B cell (primary cell): ENCODE results near the gene ACO2. TPM values are rescaled to one million over a fixed set of nuclear protein-coding genes. Genes with fewer than 3 reads are reported as not detected.

Source experiments
- ATAC-seq: fragments of 200-7000 bp; cut with Tn5 transposase; one replicate; pipeline ENCODE4 v1.10.0; 2021; ENCODE audit warnings: low read depth, mild to moderate bottlenecking, moderate number of reproducible peaks, moderate library complexity
- CTCF ChIA-PET: fragments of 350-600 bp; sonication (Branson Sonifier 250); formaldehyde crosslinking; loops from one replicate; lab custom pipeline; 2021; ENCODE audit warnings: antibody characterized with exemption, inconsistent platforms; lab: Charles Lee
- POLR2A ChIA-PET: fragments of 350-600 bp; sonication (Branson Sonifier 250); formaldehyde crosslinking; loops from one replicate; lab custom pipeline; 2021; ENCODE audit warnings: antibody characterized with exemption; lab: Charles Lee
- DNase-seq: peaks from one replicate; pipeline ENCODE4 v3.0.0; 2013
- H2AFZ ChIP-seq: 2 replicates; pipeline ENCODE4 v1.6.1; 2012; ENCODE audit warnings: mild to moderate bottlenecking, low read depth, low read length; ENCODE audit not compliant: insufficient read depth, poor library complexity, severe bottlenecking
- H3K27ac ChIP-seq, 2 donors: 1 replicate in 1 of 2; 2 replicates in 1 of 2; pipeline ENCODE4 v1.5.1; 2012 to 2013; ENCODE audit warnings: low read length in 2 of 2, mild to moderate bottlenecking in 2 of 2, moderate library complexity in 1 of 2
- H3K27me3 ChIP-seq, 4 experiments: fragments of 200-600 bp in 1 of 4; sonication (generic) in 1 of 4; replicated peaks in 1 of 4; 1 replicate in 2 of 4; 2 replicates in 2 of 4; pipeline versions ENCODE4 v1.6.1 to v1.7.0; 2013 to 2016; ENCODE audit warnings: low read length in 3 of 4, mild to moderate bottlenecking in 2 of 4, mixed read lengths in 1 of 4, moderate library complexity in 1 of 4; ENCODE audit not compliant: insufficient read depth in 4 of 4, control insufficient read depth in 3 of 4; ENCODE audit errors: control extremely low read depth in 1 of 4
- H3K36me3 ChIP-seq, 2 experiments: replicated peaks in 1 of 2; 1 replicate in 1 of 2; 2 replicates in 1 of 2; pipeline versions ENCODE4 v1.6.1 to v1.7.1; 2013; ENCODE audit warnings: low read length in 1 of 2; ENCODE audit not compliant: insufficient read depth in 2 of 2, control insufficient read depth in 1 of 2; ENCODE audit errors: control extremely low read depth in 1 of 2, extremely low read depth in 1 of 2
- H3K4me1 ChIP-seq, 2 donors: fragments of 200-600 bp in 1 of 2; sonication (generic) in 1 of 2; 1 replicate in 1 of 2; 2 replicates in 1 of 2; pipeline versions ENCODE4 v1.5.1 to v1.6.1; 2013 to 2017; ENCODE audit warnings: low read length in 2 of 2; ENCODE audit not compliant: control insufficient read depth in 2 of 2, insufficient read depth in 2 of 2
- H3K4me2 ChIP-seq: replicated peaks from 2 replicates; pipeline ENCODE3; 2012; ENCODE audit warnings: mild to moderate bottlenecking, low read depth, low read length; ENCODE audit not compliant: poor library complexity, severe bottlenecking
- H3K4me3 ChIP-seq, 5 experiments: fragments of 200-600 bp in 1 of 5; sonication (generic) in 1 of 5; 1 replicate in 3 of 5; 2 replicates in 2 of 5; pipeline versions ENCODE4 v1.5.1 to v1.7.0; 2011 to 2016; ENCODE audit warnings: low read length in 4 of 5, mild to moderate bottlenecking in 4 of 5, low read depth in 2 of 5, control low read depth in 1 of 5, moderate library complexity in 1 of 5; ENCODE audit not compliant: insufficient read depth in 1 of 5; ENCODE audit errors: control extremely low read depth in 1 of 5, extremely low read depth in 1 of 5
- H3K79me2 ChIP-seq: fragments of 200-600 bp; sonication (generic); one replicate; pipeline ENCODE4 v1.6.0; 2016; ENCODE audit warnings: low read length; ENCODE audit not compliant: control insufficient read depth, insufficient read depth
- H3K9ac ChIP-seq: fragments of 200-600 bp; sonication (generic); 2 replicates; pipeline ENCODE4 v1.6.1; 2017; ENCODE audit warnings: mild to moderate bottlenecking, low read length, moderate library complexity
- H3K9me3 ChIP-seq, 3 donors: one replicate each; pipeline versions ENCODE4 v1.6.1 to v1.7.1; 2013; ENCODE audit warnings: low read length in 2 of 3; ENCODE audit not compliant: control insufficient read depth in 2 of 3, insufficient read depth in 1 of 3; ENCODE audit errors: control extremely low read depth in 1 of 3
- H4K20me1 ChIP-seq: 2 replicates; pipeline ENCODE4 v1.6.0; 2012; ENCODE audit warnings: mild to moderate bottlenecking, low read length; ENCODE audit not compliant: insufficient read depth, control insufficient read depth, poor library complexity, severe bottlenecking
- H3K27ac Mint-ChIP-seq: one replicate; pipeline ENCODE4 v1.8.0; 2021; ENCODE audit warnings: mixed read lengths
- H3K27me3 Mint-ChIP-seq: one replicate; pipeline ENCODE4 v1.8.0; 2021; ENCODE audit warnings: mixed read lengths
- H3K4me1 Mint-ChIP-seq: one replicate; pipeline ENCODE4 v1.8.0; 2021; ENCODE audit warnings: mixed read lengths
- H3K4me3 Mint-ChIP-seq: one replicate; pipeline ENCODE4 v1.8.0; 2021; ENCODE audit warnings: mixed read lengths
- H3K9me3 Mint-ChIP-seq: one replicate; pipeline ENCODE4 v1.8.0; 2022; ENCODE audit warnings: mixed read lengths; ENCODE audit not compliant: insufficient read depth
- EZH2 ChIP-seq: IDR thresholded peaks from 2 replicates; pipeline ENCODE4 v1.6.1; 2012; ENCODE audit warnings: borderline replicate concordance, low read depth, mild to moderate bottlenecking, moderate library complexity, low read length; ENCODE audit not compliant: insufficient read depth, poor library complexity, severe bottlenecking
- WGBS: methylation state at CpG from one replicate; pipeline ENCODE4 v1.1.5; 2013; ENCODE audit warnings: missing lambda C conversion rate; ENCODE audit not compliant: insufficient coverage; 5-methylcytosine and 5-hydroxymethylcytosine counted together
- intact Hi-C: fragments of 100-400 bp; cut with micrococcal nuclease; formaldehyde crosslinking; loops from one replicate; pipeline ENCODE4 v1.10.0; 2022
- polyA plus RNA-seq: library from polyadenylated mRNA; depleted of rRNA; stranded (reverse); fragments of >200 nt; gene quantifications from 2 replicates; pipeline ENCODE4 v1.2.3, GENCODE V29; 2012
- total RNA-seq, 2 donors: library from RNA; stranded (reverse); fragments of 120-200 nt in 1 of 2; gene quantifications; 1 replicate in 1 of 2; 2 replicates in 1 of 2; pipeline versions ENCODE4 v1.2.3 to v1.2.4, GENCODE V29; 2013 to 2022
- TF ChIP-seq, protein P1 (sequence below): fragments of 200-600 bp; IDR thresholded peaks from one replicate; pipeline ENCODE4 v1.8.0; 2022; ENCODE audit warnings: antibody characterized with exemption, mild to moderate bottlenecking

ACO2 gene
- total and polyA plus RNA-seq, 2 donors (not counting 1 experiment from before 2014, with no cell fraction given), result 91.5 to 91.7 TPM

DNA sequence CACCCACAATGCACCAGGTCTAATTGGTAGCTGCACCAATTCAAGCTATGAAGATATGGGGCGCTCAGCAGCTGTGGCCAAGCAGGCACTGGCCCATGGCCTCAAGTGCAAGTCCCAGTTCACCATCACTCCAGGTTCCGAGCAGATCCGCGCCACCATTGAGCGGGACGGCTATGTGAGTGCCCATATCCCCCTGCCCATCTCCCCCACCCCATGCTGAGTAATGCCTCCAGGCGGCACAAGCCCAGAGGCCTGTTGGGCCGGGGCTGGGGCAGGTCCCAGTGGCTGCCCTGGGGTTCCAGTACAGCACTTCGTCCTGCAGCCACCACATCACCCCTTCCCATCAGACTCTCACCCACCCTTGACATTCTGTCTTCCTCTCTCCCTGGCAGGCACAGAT lies 53.9 kb downstream of the ACO2 start:
- Histone ChIP-seq H3K4me2 (no peak overlapping the region), H3K27ac (no peak overlapping the region), H3K27me3 (no peaks in the 10 kb centered on the region), H2AFZ (no peak overlapping the region), H3K79me2 (peaks cover 4% of the 10 kb centered on the region), H3K36me3 (peaks cover 2 to 68% of the 10 kb centered on the region in 2 experiments), H3K4me3 (no peak overlapping the region), H4K20me1 (peaks cover 26% of the 10 kb centered on the region), H3K9ac (no peak overlapping the region), H3K9me3 (no peaks in the 10 kb centered on the region), H3K4me1 (peaks cover 7 to 12% of the 10 kb centered on the region in 2 donors)
- no peak overlapping the region for H3K4me3 Mint-ChIP-seq
- DNase-seq (no peak), ATAC-seq (no peak)
- TF ChIP-seq, protein P1, sequence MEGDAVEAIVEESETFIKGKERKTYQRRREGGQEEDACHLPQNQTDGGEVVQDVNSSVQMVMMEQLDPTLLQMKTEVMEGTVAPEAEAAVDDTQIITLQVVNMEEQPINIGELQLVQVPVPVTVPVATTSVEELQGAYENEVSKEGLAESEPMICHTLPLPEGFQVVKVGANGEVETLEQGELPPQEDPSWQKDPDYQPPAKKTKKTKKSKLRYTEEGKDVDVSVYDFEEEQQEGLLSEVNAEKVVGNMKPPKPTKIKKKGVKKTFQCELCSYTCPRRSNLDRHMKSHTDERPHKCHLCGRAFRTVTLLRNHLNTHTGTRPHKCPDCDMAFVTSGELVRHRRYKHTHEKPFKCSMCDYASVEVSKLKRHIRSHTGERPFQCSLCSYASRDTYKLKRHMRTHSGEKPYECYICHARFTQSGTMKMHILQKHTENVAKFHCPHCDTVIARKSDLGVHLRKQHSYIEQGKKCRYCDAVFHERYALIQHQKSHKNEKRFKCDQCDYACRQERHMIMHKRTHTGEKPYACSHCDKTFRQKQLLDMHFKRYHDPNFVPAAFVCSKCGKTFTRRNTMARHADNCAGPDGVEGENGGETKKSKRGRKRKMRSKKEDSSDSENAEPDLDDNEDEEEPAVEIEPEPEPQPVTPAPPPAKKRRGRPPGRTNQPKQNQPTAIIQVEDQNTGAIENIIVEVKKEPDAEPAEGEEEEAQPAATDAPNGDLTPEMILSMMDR, result no peak
- no peak for TF ChIP-seq EZH2
- WGBS, result 96% methylated on average over 9 of the region's 9 CpGs
- peaks cover 15% of the 10 kb centered on the region for H3K4me1 Mint-ChIP-seq
- CTCF ChIA-PET, result interaction anchor here (1.4 to 13.2 kb wide), 2 partner anchors 22 to 116 kb away, joined by 3 to 228 read pairs; no protein-coding TSS in a partner anchor
- H3K27ac Mint-ChIP-seq, result peak overlapping the region; percentile 72
- POLR2A ChIA-PET, result no interaction called here
- H3K27me3 Mint-ChIP-seq, result no peaks in the 10 kb centered on the region
- intact Hi-C loops, result no loop called here
- no peaks in the 10 kb centered on the region for H3K9me3 Mint-ChIP-seq

DNA sequence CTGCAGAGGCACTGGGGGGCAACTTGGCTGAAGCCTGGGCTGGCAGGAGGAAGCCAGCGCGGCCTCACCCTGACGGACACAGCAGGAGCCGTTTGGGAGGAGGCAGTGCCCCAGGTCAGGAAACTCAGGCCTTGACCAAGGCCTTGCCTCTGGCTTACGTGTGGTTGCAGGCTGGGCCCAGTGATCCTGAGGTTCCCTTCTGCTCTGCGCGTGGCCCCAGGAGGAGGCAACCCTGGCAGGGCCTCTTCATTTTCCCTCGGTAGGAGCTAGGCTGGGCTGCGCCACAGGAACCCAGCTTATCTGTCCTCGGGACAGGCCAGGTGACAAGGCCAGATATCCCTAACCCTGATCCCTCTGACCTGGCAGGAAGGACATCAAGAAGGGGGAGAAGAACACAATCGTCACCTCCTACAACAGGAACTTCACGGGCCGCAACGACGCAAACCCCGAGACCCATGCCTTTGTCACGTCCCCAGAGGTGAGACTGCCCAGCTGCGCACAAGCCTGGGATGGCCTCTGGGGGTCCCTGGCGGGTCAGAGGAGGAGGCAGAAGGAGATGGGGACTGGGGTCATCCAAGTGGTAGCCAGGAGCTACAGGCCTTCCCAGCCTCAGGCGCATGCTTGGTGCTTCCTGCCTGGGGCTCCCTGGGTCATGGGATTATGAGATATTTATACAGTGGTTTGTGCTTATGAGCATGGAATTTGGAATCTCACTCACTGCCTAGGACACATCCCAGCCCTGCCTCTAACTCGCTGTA lies 54.7 kb downstream of the ACO2 start:
- CTCF ChIA-PET, result interaction anchor here (1.4 to 13.2 kb wide), 3 partner anchors 19 to 117 kb away, joined by 3 to 228 read pairs (median 4); no protein-coding TSS in a partner anchor
- ATAC-seq, result no peak
- 94% methylated on average over 19 of the region's 21 CpGs for WGBS
- Mint-ChIP-seq H3K4me1 (peaks cover 15% of the 10 kb centered on the region), H3K27ac (no peak overlapping the region), H3K4me3 (no peak overlapping the region), H3K9me3 (no peaks in the 10 kb centered on the region), H3K27me3 (no peaks in the 10 kb centered on the region)
- Histone ChIP-seq H3K27ac (peak overlapping the region in 1 of 2 donors; percentile 15), H2AFZ (no peak overlapping the region), H3K4me3 (no peak overlapping the region), H3K79me2 (peaks cover 2% of the 10 kb centered on the region), H4K20me1 (peaks cover 26% of the 10 kb centered on the region), H3K9ac (no peak overlapping the region), H3K4me1 (peaks cover 7 to 12% of the 10 kb centered on the region in 2 donors), H3K36me3 (peaks cover 2 to 67% of the 10 kb centered on the region in 2 experiments), H3K9me3 (no peaks in the 10 kb centered on the region), H3K4me2 (no peak overlapping the region), H3K27me3 (no peaks in the 10 kb centered on the region)
- no peak for DNase-seq
- POLR2A ChIA-PET, result no interaction called here
- no peak for TF ChIP-seq EZH2
- TF ChIP-seq, protein P1, result no peak
- intact Hi-C loops, result no loop called here
